IMR-90 (cell line): Measurements from ENCODE around the gene SIX4.

ENCODE experiments used
- CEBPB ChIP-seq: IDR thresholded peaks from 2 replicates; pipeline ENCODE4 v1.6.1; 2012; ENCODE audit warnings: low read depth, low read length, improper control_type of control experiment
- CTCF ChIP-seq: conservative IDR thresholded peaks from 2 replicates; pipeline ENCODE4 v1.5.1; 2012; ENCODE audit warnings: mild to moderate bottlenecking, low read depth, low read length, improper control_type of control experiment
- MAZ ChIP-seq: IDR thresholded peaks from 2 replicates; pipeline ENCODE4 v1.6.1; 2012; ENCODE audit warnings: low read depth, mild to moderate bottlenecking, low read length, improper control_type of control experiment, moderate library complexity, borderline replicate concordance
- MXI1 ChIP-seq: IDR thresholded peaks from 2 replicates; pipeline ENCODE4 v1.6.1; 2012; ENCODE audit warnings: low read depth, mild to moderate bottlenecking, low read length, moderate library complexity, borderline replicate concordance
- POLR2A ChIP-seq: IDR thresholded peaks from 2 replicates; pipeline ENCODE4 v1.6.1; 2012; ENCODE audit warnings: mild to moderate bottlenecking, low read depth, low read length
- RAD21 ChIP-seq: IDR thresholded peaks from 2 replicates; pipeline ENCODE4 v1.6.1; 2012; ENCODE audit warnings: low read length, improper control_type of control experiment
- RFX5 ChIP-seq: IDR thresholded peaks from 2 replicates; pipeline ENCODE4 v1.8.0; 2012; ENCODE audit warnings: low read depth, mild to moderate bottlenecking, low read length, moderate library complexity
- USF2 ChIP-seq: fragments of 150-350 bp; IDR thresholded peaks from 2 replicates; pipeline ENCODE4 v1.6.1; 2017; ENCODE audit warnings: mild to moderate bottlenecking, antibody characterized with exemption, low read length, low read depth

DNA sequence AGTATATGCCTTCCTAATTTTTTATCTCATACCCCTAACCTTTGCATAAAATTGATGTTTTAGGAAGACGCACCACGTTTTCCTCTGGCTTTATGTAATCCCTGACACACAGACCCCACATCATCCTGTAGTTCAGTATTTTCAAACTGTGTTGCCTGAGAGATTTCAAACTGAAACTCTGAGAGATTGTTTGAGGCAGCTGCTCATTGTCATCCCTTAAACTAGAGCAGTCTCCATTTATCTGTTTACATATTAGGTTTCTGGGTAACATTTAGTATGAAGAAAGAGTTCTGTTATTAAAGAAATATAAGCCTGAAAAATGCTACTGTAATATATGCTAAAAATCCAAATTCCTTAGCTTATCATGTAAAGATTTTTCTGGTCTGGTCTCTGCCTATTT is 34.7 kb upstream of the SIX4 start:
- TF ChIP-seq POLR2A (no peak), MAZ (no peak), USF2 (no peak), CTCF (no peak), RAD21 (no peak), MXI1 (no peak), CEBPB (no peak), RFX5 (no peak)
